Measurements from ENCODE around the gene DHFR. TPM values are rescaled to one million over a fixed set of nuclear protein-coding genes. Genes with fewer than 3 reads are reported as not detected.

The DHFR gene
- total RNA-seq, 1 experiment from 2014 or later: 40.0 TPM

Small RNA genes lying within 50 kb of the gene (small RNA-seq; reads per million reads assigned to genes)
- 0 to 0.05 reads per million in 2 experiments for gene DBIP2
- gene MTRNR2L2: 0 reads per million in 2 experiments

Other genes with a start within 250 kb of the DHFR start
- gene ZFYVE16, start 246.9 kb downstream of the DHFR start, total RNA-seq (2014; rRNA removed; shearing (Covaris generic)): 182 and 212 TPM in 2 replicates
- 3.0 and 3.8 TPM in 2 replicates for gene FAM151B, start 166.9 kb downstream of the DHFR start, total RNA-seq (2014; rRNA removed; shearing (Covaris generic))
- gene ANKRD34B, start 84.7 kb downstream of the DHFR start, total RNA-seq (2014; rRNA removed; shearing (Covaris generic)): 0.18 and 0.53 TPM in 2 replicates
- 17.4 and 18.7 TPM in 2 replicates for gene MSH3, start 331 bp downstream of the DHFR start, total RNA-seq (2014; rRNA removed; shearing (Covaris generic))

Measured in SK-MEL-5 (cell line).